Esophagus muscularis mucosa (tissue), 4 donors: ENCODE data around the gene HADHB. TPM values are rescaled to one million over a fixed set of nuclear protein-coding genes. Genes with fewer than 3 reads are reported as not detected.
"Not testable (repeated sequence)": the region's sequence is repeated elsewhere in the genome, so short reads cannot be mapped to it uniquely, and the experiment has no call there.

Experiments
- DNase-seq: peaks from one replicate; pipeline ENCODE4 v3.0.0-alpha.2; 2017; ENCODE audit errors: extremely low spot score
- H3K27ac ChIP-seq, 4 donors: fragments of 200-600 bp; sonication (generic); replicated peaks in 1 of 4; 1 replicate in 3 of 4; 2 replicates in 1 of 4; pipeline ENCODE4 v1.5.1; 2016 to 2019; ENCODE audit warnings: mild to moderate bottlenecking in 1 of 4
- H3K27me3 ChIP-seq, 4 donors: fragments of 200-600 bp; sonication (generic); one replicate each; pipeline versions ENCODE4 v1.5.1 to v1.6.0; 2016 to 2019
- H3K36me3 ChIP-seq, 4 donors: fragments of 200-600 bp; sonication (generic); one replicate each; pipeline ENCODE4 v1.5.1; 2016 to 2019
- H3K4me1 ChIP-seq, 4 donors: fragments of 200-600 bp; sonication (generic); one replicate each; pipeline ENCODE4 v1.5.1; 2016 to 2019
- H3K4me3 ChIP-seq, 4 donors: fragments of 200-600 bp; sonication (generic); 1 replicate in 2 of 4; 2 replicates in 2 of 4; pipeline ENCODE4 v1.5.1; 2016 to 2019; ENCODE audit warnings: mild to moderate bottlenecking in 4 of 4, moderate library complexity in 1 of 4
- H3K9me3 ChIP-seq, 4 donors: fragments of 200-600 bp; sonication (generic); 1 replicate in 3 of 4; 2 replicates in 1 of 4; pipeline ENCODE4 v1.5.1; 2016 to 2019
- CTCF ChIP-seq, 3 experiments: fragments of 200-600 bp in 2 of 3; fragments of 450-650 bp in 1 of 3; sonication (generic) in 2 of 3; IDR thresholded peaks; one replicate each; pipeline ENCODE4 v1.5.1; 2017 to 2019; ENCODE audit warnings: antibody characterized with exemption in 3 of 3, mild to moderate bottlenecking in 2 of 3, moderate library complexity in 1 of 3
- EP300 ChIP-seq: sonication (generic); formaldehyde crosslinking; IDR thresholded peaks from one replicate; pipeline ENCODE4 v1.6.1; 2017; ENCODE audit warnings: antibody characterized with exemption
- POLR2A ChIP-seq: fragments of 450-650 bp; IDR thresholded peaks from one replicate; pipeline ENCODE4 v1.6.1; 2017; ENCODE audit warnings: antibody characterized with exemption, moderate library complexity, mild to moderate bottlenecking, low read depth
- POLR2AphosphoS5 ChIP-seq, 2 donors: sonication (generic); formaldehyde crosslinking; IDR thresholded peaks; one replicate each; pipeline ENCODE4 v1.6.1; 2017; ENCODE audit warnings: antibody characterized with exemption in 2 of 2
- WGBS: methylation state at CpG from one replicate; pipeline ENCODE4 v1.1.5; 2018; 5-methylcytosine and 5-hydroxymethylcytosine counted together
- intact Hi-C: fragments of 100-400 bp; cut with DNase I; formaldehyde crosslinking; loops from one replicate; pipeline ENCODE4 v1.15.1; 2023
- total RNA-seq, 4 donors: library from RNA; depleted of rRNA; stranded (reverse); fragments of >200 nt; gene quantifications; one replicate each; pipeline versions ENCODE4 v1.1.0 to v1.2.1, GENCODE V29; 2016

The HADHB gene
- total RNA-seq, 4 donors from 2014 or later, result 163 to 399 (median 192) TPM

- DNase-seq, result no peak
- WGBS, result 20% methylated on average over 3 of the region's 3 CpGs
- no peaks in the 10 kb centered on the region for H3K9me3 ChIP-seq
- peak in 1 of 2 donors; percentile 16 for TF ChIP-seq POLR2AphosphoS5 (IDR thresholded peaks at IDR 0.05)
- TF ChIP-seq EP300, result no peak
- TF ChIP-seq POLR2A, result no peak
- TF ChIP-seq CTCF (IDR thresholded peaks at IDR 0.05), result no peak
- no peaks in the 10 kb centered on the region for H3K36me3 ChIP-seq
- peak overlapping the region; percentile 79 to 91 (median 84) for H3K4me3 ChIP-seq
- no peaks in the 10 kb centered on the region for H3K27me3 ChIP-seq
- intact Hi-C loops, result loop anchor here (2.0 kb wide), 1 partner anchor 53 kb away; no protein-coding TSS in a partner anchor
- H3K4me1 ChIP-seq, result peaks cover 31 to 77% (median 68%) of the 10 kb centered on the region in 4 donors
- peak overlapping the region; percentile 94 to 98 (median 94) for H3K27ac ChIP-seq
Observed at GRCh38 chr2:26245810-26246209, 1.1 kb downstream of the HADHB start.

GRCh38 chr2:26246818-26247217 is 2.1 kb downstream of the HADHB start:
- Histone ChIP-seq H3K27ac (peak overlapping the region; percentile 94 to 98 (median 94)), H3K4me3 (peak overlapping the region; percentile 79 to 91 (median 84)), H3K9me3 (no peaks in the 10 kb centered on the region), H3K27me3 (no peaks in the 10 kb centered on the region), H3K36me3 (no peaks in the 10 kb centered on the region), H3K4me1 (peaks cover 31 to 77% (median 67%) of the 10 kb centered on the region in 4 donors)
- no peak for DNase-seq
- TF ChIP-seq POLR2AphosphoS5 (IDR thresholded peaks at IDR 0.05) (peak in 1 of 2 donors; percentile 53), EP300 (no peak)
- intact Hi-C loops, result no loop called here
- WGBS, result 84% methylated on average over 9 of the region's 9 CpGs

GRCh38 chr2:26249625-26250024 is 4.9 kb downstream of the HADHB start:
- DNase-seq, result no peak
- WGBS, result 72% methylated on average over 2 of the region's 2 CpGs
- intact Hi-C loops, result no loop called here
- no peaks in the 10 kb centered on the region for H3K9me3 ChIP-seq
- H3K4me1 ChIP-seq, result peaks cover 37 to 86% (median 74%) of the 10 kb centered on the region in 4 donors
- TF ChIP-seq POLR2A (no peak), EP300 (no peak), CTCF (IDR thresholded peaks at IDR 0.05) (no peak), POLR2AphosphoS5 (IDR thresholded peaks at IDR 0.05) (no peak)
- peaks cover 0 to 4% (median 0%) of the 10 kb centered on the region in 4 donors for H3K36me3 ChIP-seq
- no peak overlapping the region for H3K4me3 ChIP-seq
- H3K27ac ChIP-seq, result peak overlapping the region in 3 of 4 donors; percentile 10 to 21 (median 16)
- no peaks in the 10 kb centered on the region for H3K27me3 ChIP-seq

GRCh38 chr2:26251893-26252292 is 7.2 kb downstream of the HADHB start:
- Histone ChIP-seq H3K4me3 (no peak overlapping the region), H3K27ac (peak overlapping the region; percentile 57 to 76 (median 71)), H3K36me3 (peaks cover 0 to 18% (median 5%) of the 10 kb centered on the region in 4 donors), H3K4me1 (peaks cover 43 to 82% (median 74%) of the 10 kb centered on the region in 4 donors), H3K9me3 (no peaks in the 10 kb centered on the region), H3K27me3 (no peaks in the 10 kb centered on the region)
- no peak for DNase-seq
- 44% methylated on average over 3 of the region's 3 CpGs for WGBS
- TF ChIP-seq EP300, result no peak
- TF ChIP-seq POLR2AphosphoS5 (IDR thresholded peaks at IDR 0.05), result peak; percentile 59 to 85
- no peak for TF ChIP-seq CTCF (IDR thresholded peaks at IDR 0.05)
- TF ChIP-seq POLR2A, result no peak
- intact Hi-C loops, result no loop called here

GRCh38 chr2:26255759-26256384 is 11.1 kb downstream of the HADHB start:
- WGBS, result 69% methylated on average over 3 of the region's 3 CpGs
- Histone ChIP-seq H3K4me1 (peaks cover 43 to 52% (median 47%) of the 10 kb centered on the region in 4 donors), H3K27me3 (no peaks in the 10 kb centered on the region)

GRCh38 chr2:26258836-26259235 is 14.1 kb downstream of the HADHB start:
- Histone ChIP-seq H3K36me3 (peaks cover 0 to 69% (median 51%) of the 10 kb centered on the region in 4 donors), H3K4me1 (peaks cover 18 to 28% (median 23%) of the 10 kb centered on the region in 4 donors)
- H3K4me3 ChIP-seq, H3K27me3 ChIP-seq, H3K9me3 ChIP-seq, H3K27ac ChIP-seq, intact Hi-C loops, DNase-seq: not testable (repeated sequence)
- 95% methylated on average over 7 of the region's 8 CpGs for WGBS

More at GRCh38 chr2:26255759-26256384, 11.1 kb downstream of the HADHB start:
- H3K4me3 ChIP-seq, result no peak overlapping the region
- no peak overlapping the region for H3K27ac ChIP-seq
- TF ChIP-seq CTCF (IDR thresholded peaks at IDR 0.05) (no peak), EP300 (no peak), POLR2AphosphoS5 (IDR thresholded peaks at IDR 0.05) (no peak), POLR2A (no peak)
- no peaks in the 10 kb centered on the region for H3K9me3 ChIP-seq
- DNase-seq, result no peak
- intact Hi-C loops, result no loop called here
- peaks cover 0 to 51% (median 36%) of the 10 kb centered on the region in 4 donors for H3K36me3 ChIP-seq
